Measurements from ENCODE around the gene BOK. TPM values are rescaled to one million over a fixed set of nuclear protein-coding genes. Genes with fewer than 3 reads are reported as not detected.

Gene BOK
- total and polyA plus RNA-seq, 2 of the 13 experiments (the other 11 are each of a cell fraction or from before 2014, with no cell fraction given), result 35.5 to 39.2 TPM

- TF ChIP-seq ZNF407 (CRISPR knock-in tag; IDR thresholded peaks at IDR 0.05; ENCODE audit: not compliant biosample characterization), result peak; percentile 57
- TF ChIP-seq ZNF281 (CRISPR knock-in tag; IDR thresholded peaks at IDR 0.05; ENCODE audit: borderline replicate concordance), result peak; percentile 70
- no peak for TF ChIP-seq ZNF362 (CRISPR knock-in tag; IDR thresholded peaks at IDR 0.05; ENCODE audit: borderline replicate concordance)
- peak; percentile 83 for TF ChIP-seq PHF21A (CRISPR knock-in tag; IDR thresholded peaks at IDR 0.05)
- TF ChIP-seq SMAD3 (CRISPR knock-in tag; IDR thresholded peaks at IDR 0.05), result peak; percentile 41; the same call in 1 of the 2 replicates
- TF ChIP-seq MXD4 (CRISPR knock-in tag; IDR thresholded peaks at IDR 0.05), result peak; percentile 96
- TF ChIP-seq DNMT1 (CRISPR knock-in tag; IDR thresholded peaks at IDR 0.05), result peak; percentile 99
- peak; percentile 76 for TF ChIP-seq ZNF883 (CRISPR knock-in tag; IDR thresholded peaks at IDR 0.05; ENCODE audit: not compliant biosample characterization)
- TF ChIP-seq BRF2 (CRISPR knock-in tag; IDR thresholded peaks at IDR 0.05), result peak; percentile 93
- peak; percentile 64; the same call in 1 of the 2 replicates for TF ChIP-seq MIXL1 (CRISPR knock-in tag; IDR thresholded peaks at IDR 0.05)
- no peak for TF ChIP-seq JARID2 (CRISPR knock-in tag; IDR thresholded peaks at IDR 0.05; ENCODE audit: insufficient replicate concordance)
- no peak for TF ChIP-seq SP140L (CRISPR knock-in tag; IDR thresholded peaks at IDR 0.05; ENCODE audit: borderline replicate concordance)
- TF ChIP-seq ZNF790 (CRISPR knock-in tag; IDR thresholded peaks at IDR 0.05; ENCODE audit: borderline replicate concordance), result 0 out of 2 replicates have a peak, but pooled peaks have one; percentile 51
- TF ChIP-seq ZNF678 (CRISPR knock-in tag; IDR thresholded peaks at IDR 0.05), result no peak
Measured at GRCh38 chr2:241609859-241610793, 51.6 kb downstream of the BOK start (continued).
